Measurements from ENCODE around the gene ATP6V1E1.

- TF ChIP-seq, protein P1, sequence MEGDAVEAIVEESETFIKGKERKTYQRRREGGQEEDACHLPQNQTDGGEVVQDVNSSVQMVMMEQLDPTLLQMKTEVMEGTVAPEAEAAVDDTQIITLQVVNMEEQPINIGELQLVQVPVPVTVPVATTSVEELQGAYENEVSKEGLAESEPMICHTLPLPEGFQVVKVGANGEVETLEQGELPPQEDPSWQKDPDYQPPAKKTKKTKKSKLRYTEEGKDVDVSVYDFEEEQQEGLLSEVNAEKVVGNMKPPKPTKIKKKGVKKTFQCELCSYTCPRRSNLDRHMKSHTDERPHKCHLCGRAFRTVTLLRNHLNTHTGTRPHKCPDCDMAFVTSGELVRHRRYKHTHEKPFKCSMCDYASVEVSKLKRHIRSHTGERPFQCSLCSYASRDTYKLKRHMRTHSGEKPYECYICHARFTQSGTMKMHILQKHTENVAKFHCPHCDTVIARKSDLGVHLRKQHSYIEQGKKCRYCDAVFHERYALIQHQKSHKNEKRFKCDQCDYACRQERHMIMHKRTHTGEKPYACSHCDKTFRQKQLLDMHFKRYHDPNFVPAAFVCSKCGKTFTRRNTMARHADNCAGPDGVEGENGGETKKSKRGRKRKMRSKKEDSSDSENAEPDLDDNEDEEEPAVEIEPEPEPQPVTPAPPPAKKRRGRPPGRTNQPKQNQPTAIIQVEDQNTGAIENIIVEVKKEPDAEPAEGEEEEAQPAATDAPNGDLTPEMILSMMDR (IDR thresholded peaks at IDR 0.05; ENCODE audit: low read length): no peak
- no peak for TF ChIP-seq EZH2phosphoT487 (IDR thresholded peaks at IDR 0.05; ENCODE audit: low read length)
- TF ChIP-seq EZH2 (optimal IDR thresholded peaks at IDR 0.05; ENCODE audit: low read depth, low read length): no peak
Measured at GRCh38 chr22:17552737-17553136, 75.8 kb downstream of the ATP6V1E1 start.

All from MM.1S (cell line).